Right cardiac atrium (tissue), 5 donors: Measurements from ENCODE around the gene HBE1. TPM values are rescaled to one million over a fixed set of nuclear protein-coding genes. Genes with fewer than 3 reads are reported as not detected.

Experiments
- ATAC-seq, 2 donors: fragments of 200-7000 bp; cut with Tn5 transposase; one replicate each; pipeline versions ENCODE4 v1.8.0 to v1.9.1; 2020; ENCODE audit warnings: moderate library complexity in 2 of 2, mild to moderate bottlenecking in 1 of 2
- DNase-seq, 3 donors: peaks; one replicate each; pipeline ENCODE4 v3.0.0-alpha.2; 2020
- H3K27ac ChIP-seq: one replicate; pipeline ENCODE4 v1.5.1; 2013; ENCODE audit warnings: mild to moderate bottlenecking, low read length, control low read depth, moderate library complexity
- H3K27me3 ChIP-seq: one replicate; pipeline ENCODE4 v1.6.1; 2013; ENCODE audit not compliant: control insufficient read depth, insufficient read depth
- H3K4me1 ChIP-seq: one replicate; pipeline ENCODE4 v1.6.1; 2013; ENCODE audit warnings: low read length; ENCODE audit not compliant: control insufficient read depth, insufficient read depth
- H3K4me3 ChIP-seq: one replicate; pipeline ENCODE4 v1.5.1; 2013; ENCODE audit warnings: low read length, control low read depth
- H3K9me3 ChIP-seq: one replicate; pipeline ENCODE4 v1.6.1; 2013; ENCODE audit warnings: low read length; ENCODE audit not compliant: control insufficient read depth
- WGBS: extraction: QIAGEN DNeasy Blood & Tissue Kit; methylation state at CpG from one replicate; pipeline ENCODE4 v1.1.7; 2013; 5-methylcytosine and 5-hydroxymethylcytosine counted together
- intact Hi-C, 4 donors: fragments of 100-400 bp; cut with DNase I; formaldehyde crosslinking; loops; one replicate each; pipeline versions ENCODE4 v1.11.0 to v1.14.0; 2022 to 2023
- polyA plus RNA-seq: library from polyadenylated mRNA; stranded (reverse); fragments of 200-250 nt; gene quantifications from one replicate; pipeline ENCODE4 v1.2.3, GENCODE V29; 2013
- total RNA-seq, 4 donors: library from RNA; stranded (reverse); fragmentation: NEBNext Ultra II Directional; extraction: Animal tissue kit (Norgen Biotek cat#: 25700); gene quantifications; one replicate each; pipeline ENCODE4 v1.2.1, GENCODE V29; 2021
- donor health status: healthy with polysubstance abuse.
- donor health status: DM: no; HTN: yes; CAD: no.
- donor health status: DM: no; HTN: no; CAD: no.
- donor health status: DM: no; HTN: yes; CAD: no; lungs with severe emphysema.
- donor health status: DM: yes; HTN: yes; CAD: no.

Gene HBE1
- total and polyA plus RNA-seq, 5 donors, result 0.11 TPM; not detected in 4

GRCh38 chr11:5240458-5240857, 29.3 kb downstream of the HBE1 start:
- Histone ChIP-seq H3K9me3 (no peaks in the 10 kb centered on the region), H3K27ac (no peak overlapping the region), H3K4me1 (no peaks in the 10 kb centered on the region), H3K27me3 (no peaks in the 10 kb centered on the region), H3K4me3 (no peak overlapping the region)
- DNase-seq, result no peak
- intact Hi-C loops, result no loop called here
- 67% methylated on average over 2 of the region's 2 CpGs for WGBS
- no peak for ATAC-seq

- Histone ChIP-seq H3K27ac (no peak overlapping the region), H3K4me1 (no peaks in the 10 kb centered on the region), H3K9me3 (no peaks in the 10 kb centered on the region), H3K27me3 (no peaks in the 10 kb centered on the region), H3K4me3 (no peak overlapping the region)
- intact Hi-C loops, result no loop called here
- DNase-seq, result no peak
- WGBS, result 79% methylated on average over 1 of the region's 1 CpG
- no peak for ATAC-seq
Observed at GRCh38 chr11:5240056-5240455, 29.7 kb downstream of the HBE1 start.

- H3K27me3 ChIP-seq, result no peaks in the 10 kb centered on the region
- no peaks in the 10 kb centered on the region for H3K4me1 ChIP-seq
- no peak overlapping the region for H3K4me3 ChIP-seq
- intact Hi-C loops, result no loop called here
- H3K9me3 ChIP-seq, result no peaks in the 10 kb centered on the region
- no peak for DNase-seq
- H3K27ac ChIP-seq, result no peak overlapping the region
- no peak for ATAC-seq
Observed at GRCh38 chr11:5239046-5239445, 30.7 kb downstream of the HBE1 start.

GRCh38 chr11:5238486-5238885, 31.3 kb downstream of the HBE1 start:
- ATAC-seq (no peak), DNase-seq (no peak)
- 53% methylated on average over 2 of the region's 2 CpGs for WGBS
- intact Hi-C loops, result no loop called here
- Histone ChIP-seq H3K4me1 (no peaks in the 10 kb centered on the region), H3K27ac (no peak overlapping the region), H3K27me3 (no peaks in the 10 kb centered on the region), H3K9me3 (no peaks in the 10 kb centered on the region), H3K4me3 (no peak overlapping the region)

- DNase-seq, result no peak
- H3K4me1 ChIP-seq, result no peaks in the 10 kb centered on the region
- 92% methylated on average over 2 of the region's 2 CpGs for WGBS
- H3K9me3 ChIP-seq, result no peaks in the 10 kb centered on the region
- no peak for ATAC-seq
- no peaks in the 10 kb centered on the region for H3K27me3 ChIP-seq
- H3K4me3 ChIP-seq, result no peak overlapping the region
- H3K27ac ChIP-seq, result no peak overlapping the region
- intact Hi-C loops, result no loop called here
Observed at GRCh38 chr11:5237420-5237819, 32.3 kb downstream of the HBE1 start.

- no peak for ATAC-seq
- H3K27me3 ChIP-seq, result no peaks in the 10 kb centered on the region
- H3K4me3 ChIP-seq, result no peak overlapping the region
- H3K27ac ChIP-seq, result no peak overlapping the region
- no peak for DNase-seq
- intact Hi-C loops, result no loop called here
- no peaks in the 10 kb centered on the region for H3K9me3 ChIP-seq
- no peaks in the 10 kb centered on the region for H3K4me1 ChIP-seq
- 84% methylated on average over 5 of the region's 5 CpGs for WGBS
Observed at GRCh38 chr11:5235364-5236095, 34.2 kb downstream of the HBE1 start.

GRCh38 chr11:5234381-5234834, 35.3 kb downstream of the HBE1 start, which contains the start of gene HBD:
Gene HBD (minus strand): TSS chr11:5234483. CDS start chr11:5234433, 50 bp downstream.
- H3K4me3 ChIP-seq, result no peak within 1 kb of the TSS
- DNase-seq (no peak), ATAC-seq (no peak)
- no peaks in the 10 kb centered on the region for H3K27me3 ChIP-seq
- no peaks in the 10 kb centered on the region for H3K4me1 ChIP-seq
- WGBS, result 37% methylated on average over 2 of the region's 2 CpGs
- no peaks in the 10 kb centered on the region for H3K9me3 ChIP-seq
- intact Hi-C loops, result no loop called here
- H3K27ac ChIP-seq, result no peak within 1 kb of the TSS

GRCh38 chr11:5233307-5233706, 36.4 kb downstream of the HBE1 start:
- no peaks in the 10 kb centered on the region for H3K4me1 ChIP-seq
- no peak overlapping the region for H3K4me3 ChIP-seq
- WGBS, result 77% methylated on average over 1 of the region's 1 CpG
- H3K9me3 ChIP-seq, result no peaks in the 10 kb centered on the region
- ATAC-seq (no peak), DNase-seq (no peak)
- H3K27ac ChIP-seq, result no peak overlapping the region
- intact Hi-C loops, result no loop called here
- no peaks in the 10 kb centered on the region for H3K27me3 ChIP-seq

- Histone ChIP-seq H3K27me3 (no peaks in the 10 kb centered on the region), H3K4me1 (no peaks in the 10 kb centered on the region), H3K27ac (no peak overlapping the region), H3K4me3 (no peak overlapping the region), H3K9me3 (no peaks in the 10 kb centered on the region)
- intact Hi-C loops, result no loop called here
- no peak for DNase-seq
- 97% methylated on average over 2 of the region's 2 CpGs for WGBS
- ATAC-seq, result no peak
Observed at GRCh38 chr11:5232821-5233220, 36.9 kb downstream of the HBE1 start.

- H3K27me3 ChIP-seq, result no peaks in the 10 kb centered on the region
- no peak overlapping the region for H3K27ac ChIP-seq
- 60% methylated on average over 3 of the region's 3 CpGs for WGBS
- H3K9me3 ChIP-seq, result no peaks in the 10 kb centered on the region
- no peaks in the 10 kb centered on the region for H3K4me1 ChIP-seq
- H3K4me3 ChIP-seq, result no peak overlapping the region
- intact Hi-C loops, result no loop called here
- no peak for DNase-seq
- ATAC-seq, result no peak
Observed at GRCh38 chr11:5232176-5232575, 37.6 kb downstream of the HBE1 start.

- H3K9me3 ChIP-seq, result no peaks in the 10 kb centered on the region
- H3K4me3 ChIP-seq, result no peak overlapping the region
- no peak overlapping the region for H3K27ac ChIP-seq
- 81% methylated on average over 2 of the region's 2 CpGs for WGBS
- no peaks in the 10 kb centered on the region for H3K4me1 ChIP-seq
- DNase-seq (no peak), ATAC-seq (no peak)
- intact Hi-C loops, result no loop called here
- no peaks in the 10 kb centered on the region for H3K27me3 ChIP-seq
Observed at GRCh38 chr11:5231111-5231510, 38.6 kb downstream of the HBE1 start.

- H3K9me3 ChIP-seq, result no peaks in the 10 kb centered on the region
- no peaks in the 10 kb centered on the region for H3K27me3 ChIP-seq
- ATAC-seq (no peak), DNase-seq (no peak)
- H3K4me3 ChIP-seq, result no peak overlapping the region
- 89% methylated on average over 1 of the region's 1 CpG for WGBS
- no peaks in the 10 kb centered on the region for H3K4me1 ChIP-seq
- H3K27ac ChIP-seq, result no peak overlapping the region
- intact Hi-C loops, result no loop called here
Observed at GRCh38 chr11:5230266-5230665, 39.5 kb downstream of the HBE1 start.
